ENCODE data around the gene ZNF778. TPM values are rescaled to one million over a fixed set of nuclear protein-coding genes. Genes with fewer than 3 reads are reported as not detected.

The ZNF778 gene
- total RNA-seq, 2 donors from 2014 or later, result 17.1 to 27.2 TPM

DNA sequence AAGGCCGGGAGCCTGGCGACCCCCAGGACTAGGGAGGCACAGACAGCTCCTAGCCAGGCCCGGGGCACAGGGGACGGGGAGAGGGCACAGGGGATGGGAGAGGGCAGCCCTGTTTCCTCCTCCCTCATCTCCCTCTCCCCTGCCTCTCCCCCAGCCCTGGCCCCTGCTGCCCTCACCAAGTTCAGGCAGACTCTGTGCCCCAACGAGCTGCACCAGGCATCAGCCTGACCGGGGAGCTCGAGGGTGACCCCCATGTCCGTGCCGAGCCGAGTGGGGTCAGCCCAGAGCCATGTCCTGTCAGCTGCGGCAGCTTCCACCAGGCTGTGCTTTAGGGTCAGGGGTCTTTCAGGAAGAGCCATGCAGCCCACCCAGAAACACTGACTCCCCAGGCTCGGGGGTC is 40.0 kb upstream of the ZNF778 start:
- Histone ChIP-seq H3K4me3 (no peak overlapping the region), H3K27ac (no peak overlapping the region), H3K4me1 (ENCODE audit: control insufficient read depth in 1 of 2, low read depth in 2 of 2) (no peaks in the 10 kb centered on the region), H3K36me3 (no peaks in the 10 kb centered on the region), H3K27me3 (replicated peaks; ENCODE audit: insufficient read depth) (no peaks in the 10 kb centered on the region), H3K9me3 (no peaks in the 10 kb centered on the region)
- TF ChIP-seq, protein P1, sequence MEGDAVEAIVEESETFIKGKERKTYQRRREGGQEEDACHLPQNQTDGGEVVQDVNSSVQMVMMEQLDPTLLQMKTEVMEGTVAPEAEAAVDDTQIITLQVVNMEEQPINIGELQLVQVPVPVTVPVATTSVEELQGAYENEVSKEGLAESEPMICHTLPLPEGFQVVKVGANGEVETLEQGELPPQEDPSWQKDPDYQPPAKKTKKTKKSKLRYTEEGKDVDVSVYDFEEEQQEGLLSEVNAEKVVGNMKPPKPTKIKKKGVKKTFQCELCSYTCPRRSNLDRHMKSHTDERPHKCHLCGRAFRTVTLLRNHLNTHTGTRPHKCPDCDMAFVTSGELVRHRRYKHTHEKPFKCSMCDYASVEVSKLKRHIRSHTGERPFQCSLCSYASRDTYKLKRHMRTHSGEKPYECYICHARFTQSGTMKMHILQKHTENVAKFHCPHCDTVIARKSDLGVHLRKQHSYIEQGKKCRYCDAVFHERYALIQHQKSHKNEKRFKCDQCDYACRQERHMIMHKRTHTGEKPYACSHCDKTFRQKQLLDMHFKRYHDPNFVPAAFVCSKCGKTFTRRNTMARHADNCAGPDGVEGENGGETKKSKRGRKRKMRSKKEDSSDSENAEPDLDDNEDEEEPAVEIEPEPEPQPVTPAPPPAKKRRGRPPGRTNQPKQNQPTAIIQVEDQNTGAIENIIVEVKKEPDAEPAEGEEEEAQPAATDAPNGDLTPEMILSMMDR (IDR thresholded peaks at IDR 0.05), result no peak
- DNase-seq (ENCODE audit: low spot score), result no peak
- ATAC-seq (ENCODE audit: insufficient number of reproducible peaks, low FRiP score, low read depth), result no peak

DNA sequence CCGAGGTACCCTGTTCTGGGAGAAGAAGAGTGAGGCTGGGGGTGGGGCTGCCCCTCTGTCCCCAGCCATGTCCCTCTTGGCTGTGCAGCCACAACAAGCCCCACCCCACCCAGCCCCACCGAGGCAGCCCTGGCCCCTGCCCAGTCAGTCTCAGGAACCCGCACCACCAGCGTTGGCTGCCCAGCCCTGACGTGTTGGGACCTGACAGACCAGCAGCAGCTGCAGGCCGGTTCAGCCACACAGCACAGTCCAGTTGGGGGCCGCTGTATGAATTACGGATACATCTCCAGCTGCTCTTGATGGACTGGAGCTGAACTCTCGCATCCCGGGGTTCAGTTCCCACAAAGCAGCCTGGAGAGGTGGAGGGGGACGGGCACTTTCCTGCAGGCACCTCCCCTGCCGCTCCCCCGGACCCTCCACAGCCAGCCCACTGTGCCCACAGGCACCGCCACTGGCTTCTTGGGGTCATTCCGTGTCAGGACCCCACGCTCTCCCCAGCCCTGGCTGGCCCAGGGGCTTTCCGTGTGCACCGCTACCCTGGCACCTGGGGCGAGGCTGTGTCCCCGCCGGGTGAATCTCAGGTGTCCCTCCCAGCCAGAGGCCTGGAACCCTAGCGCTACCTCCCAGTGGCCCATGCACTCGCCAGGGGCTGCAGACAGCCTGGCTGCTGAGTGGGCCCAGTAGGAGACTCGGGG is 38.9 kb upstream of the ZNF778 start:
- Histone ChIP-seq H3K27me3 (replicated peaks; ENCODE audit: insufficient read depth) (no peaks in the 10 kb centered on the region), H3K36me3 (no peaks in the 10 kb centered on the region), H3K4me3 (no peak overlapping the region), H3K4me1 (ENCODE audit: control insufficient read depth in 1 of 2, low read depth in 2 of 2) (no peaks in the 10 kb centered on the region), H3K27ac (no peak overlapping the region), H3K9me3 (no peaks in the 10 kb centered on the region)
- TF ChIP-seq, protein P1 (IDR thresholded peaks at IDR 0.05), result no peak
- DNase-seq (ENCODE audit: low spot score), result no peak
- ATAC-seq (ENCODE audit: insufficient number of reproducible peaks, low FRiP score, low read depth), result no peak

DNA sequence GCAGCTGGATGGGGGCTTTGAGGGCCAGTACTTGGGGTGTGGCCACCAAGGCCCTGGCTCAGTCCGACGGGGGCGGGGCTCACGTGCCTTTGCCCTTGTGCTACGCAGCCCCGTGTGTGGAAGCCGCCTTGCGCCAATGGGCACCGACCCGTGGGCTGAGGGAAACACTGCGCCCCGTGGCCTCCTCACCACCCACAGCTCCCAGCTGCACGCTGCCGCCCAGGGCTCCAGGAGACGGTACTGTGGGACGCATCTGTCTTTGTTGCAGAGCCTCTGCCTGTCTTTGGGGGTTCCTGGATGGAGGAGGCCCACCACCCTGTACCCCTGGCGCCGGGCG is 38.4 kb upstream of the ZNF778 start:
- Histone ChIP-seq H3K27ac (no peak overlapping the region), H3K27me3 (replicated peaks; ENCODE audit: insufficient read depth) (no peaks in the 10 kb centered on the region), H3K36me3 (no peaks in the 10 kb centered on the region), H3K4me1 (ENCODE audit: control insufficient read depth in 1 of 2, low read depth in 2 of 2) (no peaks in the 10 kb centered on the region), H3K9me3 (no peaks in the 10 kb centered on the region), H3K4me3 (no peak overlapping the region)
- ATAC-seq (ENCODE audit: insufficient number of reproducible peaks, low FRiP score, low read depth) (no peak), DNase-seq (ENCODE audit: low spot score) (no peak)
- TF ChIP-seq, protein P1 (IDR thresholded peaks at IDR 0.05), result no peak

DNA sequence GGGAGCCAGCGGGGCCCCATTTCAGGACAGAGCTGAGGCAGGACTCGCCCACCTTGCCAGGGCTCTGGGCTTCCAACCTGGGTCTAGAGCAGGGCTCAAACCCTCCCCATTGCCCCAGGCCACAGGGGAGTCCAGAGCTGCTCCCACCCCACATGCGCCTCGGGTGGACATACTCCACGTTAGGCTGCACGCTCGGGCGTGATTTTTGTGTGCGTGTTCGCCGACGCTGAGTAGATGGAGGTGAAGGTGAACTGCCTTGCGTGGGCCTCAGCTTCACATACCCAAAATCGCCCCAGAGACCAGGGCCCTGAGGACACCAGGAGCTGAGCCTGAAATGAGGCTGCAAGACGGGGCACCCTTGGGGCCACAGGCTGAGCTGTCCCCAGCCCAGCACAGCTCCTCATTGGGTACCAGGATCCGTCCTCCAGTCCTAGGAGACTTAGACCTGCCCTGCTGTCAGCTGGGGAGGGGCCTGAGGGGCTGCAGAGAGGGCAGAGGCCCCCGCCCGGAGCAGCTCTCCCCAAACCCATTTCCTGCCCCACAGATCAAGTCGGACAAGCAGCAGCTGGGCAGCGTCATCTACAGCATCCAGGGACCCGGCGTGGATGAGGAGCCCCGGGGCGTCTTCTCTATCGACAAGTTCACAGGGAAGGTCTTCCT is 37.7 kb upstream of the ZNF778 start:
- H3K4me3 ChIP-seq, result no peak overlapping the region
- DNase-seq (ENCODE audit: low spot score) (no peak), ATAC-seq (ENCODE audit: insufficient number of reproducible peaks, low FRiP score, low read depth) (no peak)
- no peaks in the 10 kb centered on the region for H3K27me3 ChIP-seq (replicated peaks; ENCODE audit: insufficient read depth)
- H3K36me3 ChIP-seq, result no peaks in the 10 kb centered on the region
- no peaks in the 10 kb centered on the region for H3K9me3 ChIP-seq
- H3K4me1 ChIP-seq (ENCODE audit: control insufficient read depth in 1 of 2, low read depth in 2 of 2), result no peaks in the 10 kb centered on the region
- no peak overlapping the region for H3K27ac ChIP-seq
- TF ChIP-seq, protein P1 (IDR thresholded peaks at IDR 0.05), result no peak

DNA sequence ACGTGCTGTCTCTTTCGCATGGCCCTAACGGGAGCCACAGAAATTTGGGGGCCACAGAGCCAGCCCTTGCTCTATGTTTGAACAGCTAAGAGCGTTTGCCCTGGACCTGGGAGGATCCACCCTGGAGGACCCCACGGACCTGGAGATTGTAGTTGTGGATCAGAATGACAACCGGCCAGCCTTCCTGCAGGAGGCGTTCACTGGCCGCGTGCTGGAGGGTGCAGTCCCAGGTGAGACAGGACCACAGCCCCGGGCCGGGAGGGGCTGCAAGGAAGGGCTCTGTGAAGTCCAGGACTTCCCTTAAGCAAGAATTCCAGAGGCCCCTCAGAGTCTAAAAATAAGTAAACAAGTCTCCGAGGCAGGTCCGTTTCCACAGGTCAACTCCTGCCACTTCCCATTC is 34.0 kb upstream of the ZNF778 start:
- ATAC-seq (ENCODE audit: insufficient number of reproducible peaks, low FRiP score, low read depth), result no peak
- no peaks in the 10 kb centered on the region for H3K27me3 ChIP-seq (replicated peaks; ENCODE audit: insufficient read depth)
- no peaks in the 10 kb centered on the region for H3K9me3 ChIP-seq
- H3K27ac ChIP-seq, result no peak overlapping the region
- H3K4me3 ChIP-seq, result no peak overlapping the region
- no peaks in the 10 kb centered on the region for H3K4me1 ChIP-seq (ENCODE audit: control insufficient read depth in 1 of 2, low read depth in 2 of 2)
- DNase-seq (ENCODE audit: low spot score), result no peak
- no peaks in the 10 kb centered on the region for H3K36me3 ChIP-seq
- TF ChIP-seq, protein P1 (IDR thresholded peaks at IDR 0.05), result no peak
